ENCODE measurements around the gene SLFN5.
"Not testable (repeated sequence)": the region's sequence is repeated elsewhere in the genome, so short reads cannot be mapped to it uniquely, and the experiment has no call there.

The SLFN5 gene
- 57.0 to 587 (median 115) reads per million in 17 experiments for total RNA-seq

GRCh38 chr17:35242805-35243560 lies at the start of gene SLFN5:
SLFN5 (plus strand) TSS chr17:35243072; CDS start chr17:35258691, 15,619 bp downstream.
- peak; percentile 96 to 97 (median 96) for DNase-seq

GRCh38 chr17:35194001-35194400 lies 48.9 kb upstream of the SLFN5 start, which contains the start of gene SLC35G3:
SLC35G3 (minus strand) TSS chr17:35194393; CDS start chr17:35194307, 86 bp downstream.
- not testable (repeated sequence) for DNase-seq

GRCh38 chr17:35195062-35195461 lies 47.8 kb upstream of the SLFN5 start:
- DNase-seq, result not testable (repeated sequence)

GRCh38 chr17:35202582-35202981 lies 40.3 kb upstream of the SLFN5 start:
- not testable (repeated sequence) for DNase-seq

GRCh38 chr17:35210741-35211140 lies 32.1 kb upstream of the SLFN5 start:
- DNase-seq, result no peak

- no peak for DNase-seq
Measured at GRCh38 chr17:35212668-35213067, 30.2 kb upstream of the SLFN5 start.

GRCh38 chr17:35213412-35213940 lies 29.4 kb upstream of the SLFN5 start:
- no peak for DNase-seq

GRCh38 chr17:35214192-35214591 lies 28.7 kb upstream of the SLFN5 start:
- no peak for DNase-seq

GRCh38 chr17:35214631-35215273 lies 28.1 kb upstream of the SLFN5 start:
- DNase-seq, result peak in 2 of 4 experiments; percentile 3 to 6

GRCh38 chr17:35217107-35217506 lies 25.8 kb upstream of the SLFN5 start:
- DNase-seq, result no peak

- DNase-seq, result peak; percentile 13 to 59 (median 46)
Measured at GRCh38 chr17:35218915-35219314, 24.0 kb upstream of the SLFN5 start.

- no peak for DNase-seq
Measured at GRCh38 chr17:35222452-35222851, 20.4 kb upstream of the SLFN5 start.

GRCh38 chr17:35224436-35224835 lies 18.4 kb upstream of the SLFN5 start:
- no peak for DNase-seq

GRCh38 chr17:35227546-35227945 lies 15.3 kb upstream of the SLFN5 start:
- no peak for DNase-seq

- peak; percentile 8 to 61 (median 26) for DNase-seq
Measured at GRCh38 chr17:35229638-35230037, 13.2 kb upstream of the SLFN5 start.

GRCh38 chr17:35234315-35234714 lies 8.6 kb upstream of the SLFN5 start:
- not testable (repeated sequence) for DNase-seq

- no peak for DNase-seq
Measured at GRCh38 chr17:35235289-35235688, 7.6 kb upstream of the SLFN5 start.

- peak in 2 of 4 experiments; percentile 23 to 37 for DNase-seq
Measured at GRCh38 chr17:35235917-35236316, 7.0 kb upstream of the SLFN5 start.

- DNase-seq, result no peak
Measured at GRCh38 chr17:35236821-35237220, 6.1 kb upstream of the SLFN5 start.

GRCh38 chr17:35238821-35239220 lies 4.1 kb upstream of the SLFN5 start:
- DNase-seq, result no peak

- no peak for DNase-seq
Measured at GRCh38 chr17:35239823-35240222, 3.0 kb upstream of the SLFN5 start.

- DNase-seq, result no peak
Measured at GRCh38 chr17:35240861-35241260, 2.0 kb upstream of the SLFN5 start.

GRCh38 chr17:35241520-35241919 lies 1.4 kb upstream of the SLFN5 start:
- no peak for DNase-seq
